MV-4-11 (cell line): ENCODE measurements around the gene TAPT1.
"Not testable (repeated sequence)": the region's sequence is repeated elsewhere in the genome, so short reads cannot be mapped to it uniquely, and the experiment has no call there.

Experiments used
- DNase-seq: peaks from one replicate; lab custom pipeline; 2025; lab: John Stamatoyannopoulos, UW

TAPT1 gene

DNA sequence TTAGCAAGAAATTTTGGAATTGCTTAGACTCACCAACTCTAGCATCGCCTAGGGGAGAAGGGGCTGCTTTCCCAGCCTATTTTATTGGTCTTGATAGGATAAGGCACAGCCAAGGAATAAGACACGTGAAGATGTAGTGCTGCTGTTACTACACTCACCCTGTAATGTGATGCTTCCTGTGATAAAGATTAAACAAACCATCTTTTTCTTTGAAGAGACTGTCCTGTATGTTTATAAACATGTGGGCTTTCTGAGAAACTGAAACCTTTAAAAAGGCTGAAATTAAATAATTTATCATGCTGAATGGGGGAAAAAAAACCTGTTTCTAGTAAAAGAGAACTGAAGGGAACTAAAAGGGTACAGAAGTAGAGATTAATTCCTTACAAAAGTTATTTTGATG lies 13.2 kb downstream of the TAPT1 start:
- DNase-seq, result no peak

DNA sequence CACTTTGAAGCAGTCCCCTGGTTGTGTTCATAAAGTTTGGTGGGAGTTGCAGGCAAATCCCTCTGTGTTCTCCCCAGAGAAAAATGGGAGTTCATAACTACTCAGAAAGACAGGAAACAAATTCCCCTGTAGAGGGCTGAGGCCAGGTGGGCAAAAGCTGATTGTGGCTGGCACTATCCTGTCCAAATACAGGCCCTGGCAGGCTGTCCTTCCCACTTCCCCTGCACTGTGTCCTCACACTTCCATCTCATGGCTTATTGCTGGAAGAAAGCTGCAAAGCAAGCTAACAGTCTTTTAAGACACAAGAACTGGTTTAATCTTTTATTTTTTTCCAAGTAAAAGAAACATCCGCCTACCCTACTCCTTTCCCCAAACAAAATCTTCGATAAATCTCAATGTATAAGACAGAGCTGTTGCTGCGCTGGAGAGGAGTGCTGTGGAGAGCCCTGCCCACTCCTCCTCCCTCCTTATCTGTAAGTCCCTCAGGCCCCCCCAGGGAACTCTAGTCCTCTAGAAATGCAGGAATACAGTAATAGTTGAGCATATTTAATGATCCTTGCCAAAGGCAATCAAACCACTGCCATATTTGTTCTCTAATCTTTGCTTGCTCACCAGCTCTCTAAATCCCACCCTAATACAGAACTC lies 14.0 kb downstream of the TAPT1 start:
- DNase-seq, result no peak

- DNase-seq, result no peak
Observed at GRCh38 chr4:16207409-16207808, 18.9 kb downstream of the TAPT1 start.

GRCh38 chr4:16206848-16207247 lies 19.4 kb downstream of the TAPT1 start:
- peak; percentile 66 for DNase-seq

DNA sequence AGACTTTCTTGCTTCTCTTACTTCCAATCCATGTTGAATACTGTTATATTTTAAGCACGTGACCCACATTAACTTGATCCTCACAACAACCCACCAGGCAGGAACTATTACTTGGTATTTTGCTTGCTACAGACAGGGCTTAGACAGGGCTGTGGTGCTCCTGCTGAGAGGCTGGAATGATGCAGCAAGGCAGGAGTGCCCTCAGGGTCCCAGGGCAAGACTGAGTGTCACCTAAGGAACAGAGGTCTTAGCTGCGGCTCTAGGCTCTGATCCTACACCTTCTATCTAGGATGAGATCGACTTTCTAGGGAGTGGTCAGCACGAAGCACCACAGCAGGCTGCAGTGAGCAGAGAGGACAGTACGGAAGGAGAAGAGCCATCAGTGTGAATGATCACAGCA lies 20.0 kb downstream of the TAPT1 start:
- no peak for DNase-seq

DNA sequence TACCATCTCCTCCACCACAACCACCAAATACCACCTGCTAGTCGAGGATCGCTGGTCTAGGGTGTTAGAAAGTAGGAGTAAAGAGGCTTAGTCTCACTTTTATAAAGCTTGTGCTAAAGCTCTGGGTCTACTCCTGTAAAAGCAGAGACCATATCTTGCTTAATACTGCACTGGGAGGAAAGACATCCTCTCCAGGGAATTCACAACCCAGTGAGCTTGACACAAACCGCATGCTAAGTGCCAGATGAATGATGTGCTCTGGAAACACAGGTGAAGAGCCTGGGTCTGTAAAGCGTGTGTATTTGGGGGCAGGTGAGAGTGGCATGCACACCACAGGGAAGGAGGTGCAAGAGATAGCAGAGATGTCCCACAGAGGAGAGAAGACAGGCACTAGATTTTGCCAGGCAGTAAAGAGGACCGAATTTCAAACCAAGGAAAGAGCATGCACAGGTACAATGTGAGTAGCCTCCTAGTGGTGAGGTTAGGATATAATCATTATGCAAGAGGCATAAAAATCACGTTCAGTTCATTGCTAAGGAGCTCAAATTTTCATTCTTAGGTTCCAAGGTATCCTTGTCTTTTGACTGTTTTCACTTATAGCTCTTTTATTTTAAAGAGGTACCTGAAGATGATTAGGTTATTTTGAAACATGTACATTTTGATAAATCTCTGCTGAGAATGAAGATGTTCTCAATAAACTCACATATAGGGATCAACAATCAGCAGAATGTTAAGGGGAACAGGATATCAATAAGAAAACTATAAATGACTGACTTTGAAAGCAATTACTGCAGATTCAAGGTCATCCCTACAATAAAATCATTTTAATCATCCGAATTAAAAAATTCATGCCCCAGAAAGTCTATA lies 20.7 kb downstream of the TAPT1 start:
- no peak for DNase-seq

DNA sequence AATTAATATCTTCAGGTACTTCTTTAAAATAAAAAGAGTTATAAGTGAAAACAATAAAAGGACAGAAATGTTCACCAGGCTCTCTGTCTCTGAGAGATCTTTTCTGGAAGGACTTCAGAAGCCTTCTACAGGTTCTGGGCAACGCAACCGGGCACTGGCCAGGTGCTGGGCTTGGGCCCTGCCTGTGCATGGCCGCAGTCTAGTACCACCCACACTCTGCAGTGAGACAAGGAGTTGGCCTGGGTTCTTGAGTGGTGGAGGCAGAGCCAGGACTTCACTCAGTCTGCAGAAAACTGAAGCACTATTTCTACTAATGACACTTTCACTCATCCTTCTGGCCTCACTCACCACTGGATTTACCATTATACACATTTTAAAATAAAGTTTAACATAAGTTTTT lies 21.8 kb downstream of the TAPT1 start:
- no peak for DNase-seq

DNA sequence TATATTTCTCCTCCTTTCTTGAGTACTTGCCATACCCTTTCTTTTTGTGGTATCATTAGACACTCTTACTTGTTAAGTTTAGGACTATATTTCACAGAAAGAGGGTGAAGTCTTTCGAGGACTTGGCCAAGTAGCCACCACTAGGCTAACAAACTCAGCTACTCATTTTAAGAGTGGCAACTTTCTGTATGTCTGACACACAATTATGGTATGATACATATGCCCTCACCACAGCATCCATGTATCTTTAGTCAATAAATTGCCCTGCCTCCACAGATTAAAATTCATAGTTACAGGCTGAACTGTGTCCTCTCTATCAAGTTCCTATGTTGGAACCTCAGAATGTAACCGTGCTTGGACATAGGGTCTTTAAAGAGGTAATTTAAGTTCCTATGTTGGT lies 23.2 kb downstream of the TAPT1 start:
- DNase-seq, result no peak

DNA sequence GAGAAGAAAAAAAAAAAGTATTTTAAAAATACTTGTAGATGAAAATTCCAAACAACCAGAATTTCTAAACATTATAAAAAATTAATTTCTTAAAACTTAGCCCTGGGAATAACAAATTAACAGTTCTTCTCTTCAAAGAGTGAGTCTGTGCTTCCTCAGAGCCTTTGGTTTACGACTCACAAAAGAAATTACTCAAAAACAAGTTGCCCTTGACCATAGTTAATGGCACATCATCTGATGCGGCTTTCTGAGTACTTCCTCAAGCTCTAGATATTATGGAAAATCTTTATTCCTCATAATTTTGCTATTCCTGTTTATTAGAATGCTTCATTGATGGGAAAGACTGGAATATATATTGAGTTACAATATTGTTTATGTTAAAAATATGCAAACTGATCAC lies 23.7 kb downstream of the TAPT1 start:
- DNase-seq, result no peak

DNA sequence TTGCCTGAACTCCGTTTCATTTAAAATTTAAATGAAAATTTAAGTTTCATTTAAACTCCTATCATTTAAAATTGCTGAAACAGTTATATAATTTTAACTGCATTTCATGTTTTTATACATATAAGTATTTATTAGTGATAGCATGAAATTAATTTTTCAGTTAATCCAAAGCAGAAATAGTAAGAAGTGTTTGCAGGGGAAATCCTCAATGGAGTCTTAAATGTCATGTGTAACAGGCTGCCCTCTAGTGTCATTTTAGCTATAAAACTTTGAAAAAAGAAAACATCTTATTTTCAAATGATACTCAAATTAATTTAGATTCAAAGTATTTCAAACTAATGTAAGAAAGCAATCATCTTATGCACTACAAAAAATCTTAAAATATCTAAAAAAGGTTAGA lies 27.2 kb downstream of the TAPT1 start:
- no peak for DNase-seq

- no peak for DNase-seq
Observed at GRCh38 chr4:16197876-16198665, 28.2 kb downstream of the TAPT1 start.

DNA sequence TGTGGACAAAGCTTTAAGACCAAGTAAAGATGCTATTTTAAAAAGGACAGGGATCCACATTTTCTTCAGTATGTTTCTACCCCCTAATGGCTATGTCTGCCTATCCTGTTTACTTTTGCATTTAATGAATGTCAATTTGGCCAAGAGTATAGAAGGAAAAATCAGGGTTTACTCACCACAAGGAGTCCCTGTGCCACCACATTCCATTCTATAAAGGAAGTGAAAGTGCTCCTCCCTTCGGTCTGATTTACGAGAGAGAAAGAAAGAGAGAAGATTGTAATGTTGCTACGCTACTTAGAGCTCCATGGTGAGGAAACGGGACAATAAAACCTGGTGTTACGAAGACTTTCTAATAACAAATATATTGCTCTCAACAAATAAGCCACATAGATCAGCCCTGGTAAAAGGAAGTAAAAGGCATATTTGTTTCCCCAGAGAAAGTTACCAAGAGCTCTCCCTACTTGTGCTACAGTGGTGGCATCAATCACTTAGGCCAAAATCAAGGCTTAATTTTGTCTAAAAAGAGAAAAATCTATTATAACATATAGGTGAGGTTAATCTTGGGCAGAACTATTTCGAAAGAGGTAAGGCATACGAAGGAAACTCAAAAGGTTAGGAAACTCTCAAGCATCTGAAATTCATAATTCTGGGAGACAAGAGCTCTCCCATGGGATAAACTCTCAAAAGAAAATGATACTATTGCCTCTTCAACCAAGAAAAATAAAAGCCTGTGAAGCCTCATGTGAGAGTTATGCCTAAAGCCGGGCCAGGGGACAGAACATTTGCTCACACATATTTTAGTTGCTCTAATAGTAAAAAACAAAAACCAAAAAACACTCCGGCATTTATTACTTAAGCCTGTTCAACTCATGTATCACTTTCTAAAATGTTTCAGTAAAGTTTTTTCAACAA lies 29.5 kb downstream of the TAPT1 start:
- DNase-seq, result peak; percentile 87

DNA sequence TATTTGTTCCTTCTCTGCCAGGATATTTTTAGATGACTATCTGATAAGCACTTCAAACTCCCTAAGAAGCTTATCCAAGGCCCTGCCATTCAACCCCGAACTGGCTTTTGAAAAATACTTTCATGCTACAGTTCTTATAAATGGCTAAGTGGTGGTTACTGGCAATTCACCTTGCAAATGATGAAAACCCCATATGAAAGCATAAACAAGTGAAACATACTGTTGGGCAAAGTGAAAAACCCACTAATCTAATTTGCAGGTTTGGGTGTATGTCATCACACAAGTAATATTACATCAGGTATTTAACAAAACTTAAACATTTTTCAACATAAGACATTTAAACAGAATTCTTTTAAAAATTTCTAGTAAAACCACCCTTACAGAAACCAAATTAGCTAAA lies 31.1 kb downstream of the TAPT1 start:
- no peak for DNase-seq

DNA sequence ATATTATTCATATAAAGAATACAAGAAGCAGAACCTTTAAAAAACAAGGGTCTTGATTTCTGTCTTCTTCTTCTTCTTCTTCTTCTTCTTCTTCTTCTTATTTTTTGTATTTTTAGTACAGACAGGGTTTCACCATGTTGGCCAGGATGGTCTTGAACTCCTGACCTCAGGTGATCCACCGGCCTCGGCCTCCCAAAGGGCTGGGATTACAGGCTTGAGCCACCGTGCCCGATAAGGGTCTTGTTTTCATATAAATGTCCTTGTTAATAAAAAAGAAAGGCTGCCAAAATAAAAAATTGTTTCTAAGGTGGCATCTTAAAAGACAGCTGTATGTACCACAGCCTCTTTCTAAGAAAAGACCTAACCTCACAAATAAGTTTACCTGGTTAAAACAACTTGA lies 31.5 kb downstream of the TAPT1 start:
- not testable (repeated sequence) for DNase-seq

DNA sequence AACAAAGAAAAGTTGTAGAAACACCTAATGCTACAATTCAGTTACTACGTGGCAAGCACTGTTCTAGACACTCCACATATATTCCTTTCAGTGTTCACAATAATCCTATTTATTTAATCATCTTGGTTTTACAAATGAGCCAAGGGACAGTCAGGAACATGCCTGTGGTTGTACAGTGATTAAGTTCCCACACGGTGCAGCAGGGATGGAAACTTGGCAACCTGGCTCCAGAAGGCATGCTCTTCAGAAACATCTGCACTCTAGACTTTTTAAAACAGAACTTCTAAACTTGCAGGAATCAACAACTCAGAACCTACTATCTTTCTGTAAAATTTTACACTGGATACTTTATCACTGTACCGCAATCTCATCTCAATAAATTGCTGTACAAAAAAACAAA lies 32.1 kb downstream of the TAPT1 start:
- DNase-seq, result no peak

GRCh38 chr4:16192631-16193518 lies 33.4 kb downstream of the TAPT1 start:
- DNase-seq, result peak; percentile 48

DNA sequence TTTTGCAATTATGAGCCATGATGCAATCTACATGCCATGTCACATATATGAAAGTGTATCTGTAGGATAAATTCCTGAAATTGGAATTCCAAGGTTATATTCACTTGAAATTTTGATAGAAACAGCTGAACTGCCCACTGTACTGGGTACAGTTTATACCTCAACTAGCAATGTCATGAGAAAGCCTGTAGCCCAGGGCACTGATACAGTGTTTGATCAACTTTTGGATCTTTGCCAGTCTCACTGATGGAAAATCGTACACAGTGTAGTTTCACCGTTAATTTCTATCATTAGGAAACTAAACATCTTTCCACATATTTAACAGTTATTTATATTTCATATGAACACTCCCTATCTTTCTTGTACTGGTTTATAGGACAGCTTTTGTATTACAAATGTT lies 34.2 kb downstream of the TAPT1 start:
- DNase-seq, result no peak

GRCh38 chr4:16187455-16187854 lies 38.8 kb downstream of the TAPT1 start:
- no peak for DNase-seq

- DNase-seq, result no peak
Observed at GRCh38 chr4:16186986-16187385, 39.3 kb downstream of the TAPT1 start.

DNA sequence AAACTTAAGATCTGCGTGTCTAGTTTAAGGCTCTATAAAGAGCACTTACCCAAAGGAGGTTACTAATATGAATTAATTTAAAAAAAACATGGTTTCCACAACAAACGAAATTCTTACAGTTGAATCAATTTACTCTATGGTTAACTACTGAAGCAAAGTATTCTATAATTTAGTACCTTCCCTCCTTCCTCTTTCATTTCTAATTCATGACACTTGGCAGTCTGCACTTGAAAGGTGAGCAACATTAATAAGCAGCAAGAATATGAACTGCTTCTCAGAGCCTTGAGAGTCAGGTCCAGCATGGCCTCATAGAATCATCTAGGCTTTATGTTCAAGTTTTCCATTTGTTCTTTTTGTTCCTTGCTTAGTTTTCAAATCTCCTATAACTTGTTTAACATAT lies 42.7 kb downstream of the TAPT1 start:
- no peak for DNase-seq

GRCh38 chr4:16176621-16177020 lies 49.6 kb downstream of the TAPT1 start:
- no peak for DNase-seq
